Body of pancreas (tissue), 4 donors: Measurements from ENCODE around the gene IFITM5. TPM values are rescaled to one million over a fixed set of nuclear protein-coding genes. Genes with fewer than 3 reads are reported as not detected.
"Not testable (repeated sequence)": the region's sequence is repeated elsewhere in the genome, so short reads cannot be mapped to it uniquely, and the experiment has no call there.

Source experiments
- ATAC-seq: fragments of 150-250 bp; one replicate; pipeline ENCODE4 v1.9.1; 2016
- DNase-seq, 4 donors: peaks; one replicate each; pipeline ENCODE4 v3.0.0-alpha.2; 2019
- H3K27ac ChIP-seq, 4 donors: fragments of 200-600 bp; sonication (generic); 1 replicate in 3 of 4; 2 replicates in 1 of 4; pipeline versions ENCODE4 v1.5.1 to v1.6.1; 2016 to 2019; ENCODE audit warnings: mild to moderate bottlenecking in 1 of 4, mixed read lengths in 1 of 4, moderate library complexity in 1 of 4
- H3K27me3 ChIP-seq, 2 donors: fragments of 200-600 bp; sonication (generic); one replicate each; pipeline ENCODE4 v1.6.0; 2016; ENCODE audit warnings: mild to moderate bottlenecking in 1 of 2
- H3K36me3 ChIP-seq, 2 donors: fragments of 200-600 bp; sonication (generic); replicated peaks in 1 of 2; 2 replicates each; pipeline ENCODE4 v1.5.1; 2016; ENCODE audit warnings: low read depth in 2 of 2; ENCODE audit not compliant: insufficient read depth in 1 of 2
- H3K4me1 ChIP-seq: fragments of 200-600 bp; sonication (generic); one replicate; pipeline ENCODE4 v1.6.0; 2016
- H3K4me3 ChIP-seq, 2 donors: fragments of 200-600 bp; sonication (generic); 1 replicate in 1 of 2; 2 replicates in 1 of 2; pipeline ENCODE4 v1.5.1; 2016 to 2019
- H3K9me3 ChIP-seq, 3 donors: fragments of 200-600 bp; sonication (generic); 1 replicate in 2 of 3; 2 replicates in 1 of 3; pipeline ENCODE4 v1.5.1; 2016
- CTCF ChIP-seq, 7 experiments: fragments of 450-650 bp in 4 of 7; fragments of 200-600 bp in 3 of 7; sonication (generic) in 3 of 7; IDR thresholded peaks; one replicate each; pipeline ENCODE4 v1.5.1; 2016 to 2019; ENCODE audit warnings: antibody characterized with exemption in 7 of 7
- POLR2A ChIP-seq, 3 donors: fragments of 450-650 bp; IDR thresholded peaks; one replicate each; pipeline ENCODE4 v1.6.1; 2016; ENCODE audit warnings: antibody characterized with exemption in 3 of 3, mild to moderate bottlenecking in 2 of 3
- WGBS, 2 donors: methylation state at CpG; one replicate each; pipeline ENCODE4 v1.1.5; 2017; 5-methylcytosine and 5-hydroxymethylcytosine counted together
- intact Hi-C: fragments of 100-400 bp; cut with DNase I; formaldehyde crosslinking; loops from one replicate; pipeline ENCODE4 v1.15.1; 2023
- total RNA-seq, 2 donors: library from RNA; depleted of rRNA; stranded (reverse); fragments of >200 nt; gene quantifications; one replicate each; pipeline ENCODE4 v1.1.0, GENCODE V29; 2016

Gene IFITM5
- total RNA-seq, 2 donors from 2014 or later, result not detected

GRCh38 chr11:309979-310572 lies 10.8 kb upstream of the IFITM5 start:
- ATAC-seq, result peak; percentile 51
- Histone ChIP-seq H3K27ac (peak overlapping the region; percentile 11 to 93 (median 69)), H3K4me1 (peaks cover 20% of the 10 kb centered on the region)
- intact Hi-C loops, H3K9me3 ChIP-seq, H3K36me3 ChIP-seq, DNase-seq, H3K27me3 ChIP-seq, H3K4me3 ChIP-seq: not testable (repeated sequence)
- peak in 2 of 3 donors; percentile 52 to 53 for TF ChIP-seq POLR2A (IDR thresholded peaks at IDR 0.05)
- WGBS, 2 donors, result 12 to 18% methylated on average over 5 of the region's 18 CpGs

- DNase-seq, H3K36me3 ChIP-seq, ATAC-seq, intact Hi-C loops, H3K27me3 ChIP-seq, H3K4me3 ChIP-seq, H3K9me3 ChIP-seq: not testable (repeated sequence)
- Histone ChIP-seq H3K4me1 (peaks cover 21% of the 10 kb centered on the region), H3K27ac (peak overlapping the region in 3 of 4 donors; percentile 27 to 93 (median 76))
- WGBS, 2 donors, result 61 to 63% methylated on average over 24 of the region's 24 CpGs
Observed at GRCh38 chr11:308740-309665, 9.7 kb upstream of the IFITM5 start.

- H3K9me3 ChIP-seq, intact Hi-C loops, H3K36me3 ChIP-seq, H3K4me3 ChIP-seq, H3K27me3 ChIP-seq: not testable (repeated sequence)
- Histone ChIP-seq H3K27ac (peak within 1 kb of the TSS; percentile 47 to 93 (median 74)), H3K4me1 (peaks cover 21% of the 10 kb centered on the region)
- DNase-seq (peak; percentile 48 to 83 (median 62)), ATAC-seq (peak; percentile 59)
- WGBS, 2 donors, result 18 to 23% methylated on average over 9 to 27 of the region's 28 CpGs
- TF ChIP-seq POLR2A (IDR thresholded peaks at IDR 0.05), result peak; percentile 7 to 79 (median 69)
Observed at GRCh38 chr11:307766-308708, 8.7 kb upstream of the IFITM5 start, which contains the start of gene IFITM2. Gene IFITM2, plus strand, starts transcription at chr11:307816. Its CDS starts 377 bp downstream, at chr11:308193.

GRCh38 chr11:306645-307371 lies 7.5 kb upstream of the IFITM5 start:
- H3K4me3 ChIP-seq, result no peak overlapping the region
- intact Hi-C loops, result no loop called here
- H3K36me3 ChIP-seq, result no peaks in the 10 kb centered on the region
- peak overlapping the region in 3 of 4 donors; percentile 47 to 93 (median 72) for H3K27ac ChIP-seq
- no peak for TF ChIP-seq POLR2A (IDR thresholded peaks at IDR 0.05)
- no peak for TF ChIP-seq CTCF (IDR thresholded peaks at IDR 0.05)
- H3K4me1 ChIP-seq, result peaks cover 21% of the 10 kb centered on the region
- no peaks in the 10 kb centered on the region for H3K9me3 ChIP-seq
- H3K27me3 ChIP-seq, result no peaks in the 10 kb centered on the region
- DNase-seq (no peak), ATAC-seq (no peak)
- WGBS, 2 donors, result 84 to 87% methylated on average over 15 to 17 of the region's 17 CpGs

GRCh38 chr11:305844-306211 lies 6.5 kb upstream of the IFITM5 start:
- Histone ChIP-seq H3K4me1 (peaks cover 21% of the 10 kb centered on the region), H3K27ac (peak overlapping the region in 1 of 4 donors; percentile 14), H3K4me3 (no peak overlapping the region), H3K27me3 (no peaks in the 10 kb centered on the region), H3K36me3 (no peaks in the 10 kb centered on the region), H3K9me3 (no peaks in the 10 kb centered on the region)
- intact Hi-C loops, result no loop called here
- WGBS, 2 donors, result 72 to 79% methylated on average over 10 of the region's 10 CpGs
- no peak for DNase-seq
- ATAC-seq, result no peak
- TF ChIP-seq POLR2A (IDR thresholded peaks at IDR 0.05), result no peak
- no peak for TF ChIP-seq CTCF (IDR thresholded peaks at IDR 0.05)
